Fibroblast of skin of left biceps (primary cell): ENCODE data around the gene DDIT4.
A peak's percentile ranks its signal among the peaks of the same experiment; 100 is the strongest.
"Not testable (repeated sequence)": the region's sequence is repeated elsewhere in the genome, so short reads cannot be mapped to it uniquely, and the experiment has no call there.

ENCODE experiments used
- DNase-seq, 2 experiments: peaks; one replicate each; pipeline ENCODE4 v3.0.0-alpha.2; 2013; ENCODE audit warnings: low read depth in 2 of 2

The DDIT4 gene

DNA sequence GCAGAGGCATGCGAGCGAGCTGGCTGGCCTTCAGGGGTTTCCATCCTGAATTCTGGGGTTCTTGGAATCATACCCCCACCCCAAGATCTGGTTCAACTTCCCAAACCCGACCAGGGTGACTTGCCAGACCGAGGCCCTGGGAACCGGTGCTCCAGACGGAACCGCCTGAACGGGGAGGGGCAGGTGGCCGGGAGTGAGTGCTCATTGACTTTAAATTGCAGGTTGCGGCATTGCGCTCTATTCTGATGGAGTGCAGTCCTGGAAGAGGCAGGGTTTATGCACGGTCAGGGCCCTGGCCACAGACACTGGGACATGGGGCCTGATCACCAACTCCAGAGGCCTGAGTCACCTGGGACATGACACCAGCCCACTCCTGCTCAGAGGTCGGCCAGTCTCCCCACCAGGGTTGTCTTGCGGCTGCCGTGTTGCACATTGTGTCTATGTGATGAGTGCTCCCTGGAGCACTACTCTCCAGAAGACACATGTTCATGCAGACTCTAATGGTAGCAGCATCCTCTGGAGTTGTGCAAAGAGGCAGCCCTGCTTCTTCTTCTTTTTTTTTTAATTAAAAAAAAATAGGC is 5.8 kb upstream of the DDIT4 start:
- no peak for DNase-seq

DNA sequence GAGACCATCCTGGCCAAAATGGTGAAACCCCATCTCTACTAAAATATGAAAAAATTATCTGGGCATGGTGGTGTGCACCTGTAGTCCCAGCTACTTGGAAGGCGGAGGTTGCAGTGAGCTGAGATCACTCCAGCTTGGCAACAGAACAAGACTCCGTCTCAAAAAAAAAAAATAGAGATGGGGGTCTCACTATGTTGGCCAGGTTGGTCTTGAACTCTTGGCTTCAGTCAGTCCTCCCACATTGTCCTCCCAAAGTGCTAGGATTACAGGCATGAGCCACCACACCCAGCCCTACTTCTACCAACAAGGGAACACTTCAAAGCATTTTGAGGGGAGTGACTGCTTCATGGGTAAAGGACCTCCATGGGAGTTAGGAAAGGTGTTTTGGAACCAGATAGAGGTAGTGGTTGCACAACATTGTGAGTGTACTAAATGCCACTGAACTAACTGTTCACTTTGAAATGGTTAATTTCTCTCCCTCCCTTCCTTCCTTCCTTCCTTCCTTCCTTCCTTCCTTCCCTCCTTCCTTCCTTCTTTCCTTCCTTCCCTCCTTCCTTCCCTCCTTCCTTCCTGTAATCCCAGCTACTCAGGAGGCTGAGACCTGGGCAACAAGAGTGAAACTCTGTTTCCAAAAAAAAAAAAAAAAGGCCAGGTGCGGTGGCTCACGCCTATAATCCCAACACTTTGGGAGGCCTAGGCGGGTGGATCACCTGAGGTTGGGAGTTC is 5.1 kb upstream of the DDIT4 start:
- DNase-seq, result not testable (repeated sequence)

DNA sequence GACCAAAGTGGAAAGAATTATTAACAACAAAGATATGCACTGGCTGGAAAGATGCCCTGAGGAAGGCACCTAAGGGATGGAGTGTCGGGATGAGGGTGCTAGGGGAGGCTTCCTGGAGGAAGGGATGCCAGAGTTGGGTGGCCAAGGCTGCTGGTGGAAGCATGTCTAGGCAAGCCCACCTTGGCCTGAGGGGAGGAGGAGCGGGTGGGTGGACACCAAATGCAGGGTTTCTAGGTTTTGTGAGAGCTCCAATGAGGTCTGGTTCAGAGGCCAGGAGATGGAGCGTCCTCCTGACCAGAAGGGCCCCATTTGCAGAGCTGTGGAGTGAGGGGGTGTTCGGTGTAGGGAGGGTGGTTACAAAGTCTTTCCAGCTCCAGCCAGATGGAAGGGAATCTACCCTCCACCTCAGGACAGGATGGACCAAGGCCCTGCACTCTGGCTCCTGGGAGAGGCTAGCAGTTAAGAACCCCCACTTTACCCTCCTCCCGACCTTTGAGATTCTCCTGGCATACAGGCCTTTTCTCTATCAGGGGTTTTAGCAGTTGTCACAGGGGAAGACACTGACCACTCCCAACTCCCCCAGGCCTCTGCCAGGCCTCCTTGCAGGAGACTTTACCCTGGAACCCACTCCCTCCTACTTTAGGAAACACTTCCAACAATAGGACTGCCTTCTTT is 3.0 kb upstream of the DDIT4 start:
- DNase-seq, result no peak

DNA sequence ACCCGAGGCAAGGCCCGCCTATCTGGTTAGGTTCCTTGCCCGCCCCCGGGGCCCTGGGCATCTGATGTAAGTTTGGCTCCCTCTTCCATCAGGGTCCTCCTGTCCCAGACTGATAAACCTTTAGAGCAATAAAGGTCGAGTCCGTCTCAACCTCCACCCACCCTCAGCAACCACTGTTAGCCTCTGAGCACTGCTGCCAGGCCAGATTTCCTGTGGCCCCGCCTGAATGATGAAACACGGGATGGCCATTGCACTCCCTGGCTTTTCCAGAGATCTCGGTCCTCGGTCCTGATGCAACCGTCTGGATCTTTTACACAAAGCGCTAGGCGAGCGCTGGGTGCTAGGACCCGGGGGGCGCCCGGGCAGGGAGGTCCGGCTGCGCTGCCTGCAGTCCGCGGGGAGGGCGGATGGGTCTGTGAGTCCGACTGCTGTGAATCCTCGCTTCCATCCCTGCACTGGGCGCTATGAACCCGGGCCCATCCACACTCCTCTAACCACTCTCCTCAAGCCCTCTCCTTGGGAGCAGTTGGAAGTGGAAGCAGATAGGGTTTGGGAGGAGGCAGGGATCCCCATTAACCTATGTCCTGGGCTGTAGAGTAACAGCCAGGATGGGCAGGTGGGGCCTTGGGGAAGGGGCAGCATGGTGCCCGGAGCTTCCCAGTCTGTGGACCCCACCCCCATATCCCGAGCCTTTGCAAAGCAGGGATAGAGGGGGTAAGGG is 875 bp upstream of the DDIT4 start:
- DNase-seq, result peak; percentile 96 to 97

DNA sequence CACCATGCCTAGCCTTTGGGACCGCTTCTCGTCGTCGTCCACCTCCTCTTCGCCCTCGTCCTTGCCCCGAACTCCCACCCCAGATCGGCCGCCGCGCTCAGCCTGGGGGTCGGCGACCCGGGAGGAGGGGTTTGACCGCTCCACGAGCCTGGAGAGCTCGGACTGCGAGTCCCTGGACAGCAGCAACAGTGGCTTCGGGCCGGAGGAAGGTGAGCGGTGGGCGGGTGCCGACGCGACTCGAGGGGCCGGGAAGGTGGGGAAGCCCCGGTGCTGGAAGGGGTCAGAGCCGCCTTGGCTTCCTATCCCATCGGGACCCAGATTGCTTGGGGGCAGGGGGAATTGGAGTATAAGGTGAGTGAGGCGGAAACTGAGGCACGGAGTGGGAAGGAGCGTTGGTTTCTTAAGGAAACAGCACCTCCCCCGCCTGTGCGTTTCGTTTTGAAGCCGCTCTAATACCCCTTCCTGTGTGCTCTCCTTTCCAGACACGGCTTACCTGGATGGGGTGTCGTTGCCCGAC is 547 bp downstream of the DDIT4 start:
- DNase-seq, result no peak

DNA sequence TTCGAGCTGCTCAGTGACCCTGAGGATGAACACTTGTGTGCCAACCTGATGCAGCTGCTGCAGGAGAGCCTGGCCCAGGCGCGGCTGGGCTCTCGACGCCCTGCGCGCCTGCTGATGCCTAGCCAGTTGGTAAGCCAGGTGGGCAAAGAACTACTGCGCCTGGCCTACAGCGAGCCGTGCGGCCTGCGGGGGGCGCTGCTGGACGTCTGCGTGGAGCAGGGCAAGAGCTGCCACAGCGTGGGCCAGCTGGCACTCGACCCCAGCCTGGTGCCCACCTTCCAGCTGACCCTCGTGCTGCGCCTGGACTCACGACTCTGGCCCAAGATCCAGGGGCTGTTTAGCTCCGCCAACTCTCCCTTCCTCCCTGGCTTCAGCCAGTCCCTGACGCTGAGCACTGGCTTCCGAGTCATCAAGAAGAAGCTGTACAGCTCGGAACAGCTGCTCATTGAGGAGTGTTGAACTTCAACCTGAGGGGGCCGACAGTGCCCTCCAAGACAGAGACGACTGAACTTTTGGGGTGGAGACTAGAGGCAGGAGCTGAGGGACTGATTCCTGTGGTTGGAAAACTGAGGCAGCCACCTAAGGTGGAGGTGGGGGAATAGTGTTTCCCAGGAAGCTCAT is 1.1 kb downstream of the DDIT4 start:
- DNase-seq, result no peak

DNA sequence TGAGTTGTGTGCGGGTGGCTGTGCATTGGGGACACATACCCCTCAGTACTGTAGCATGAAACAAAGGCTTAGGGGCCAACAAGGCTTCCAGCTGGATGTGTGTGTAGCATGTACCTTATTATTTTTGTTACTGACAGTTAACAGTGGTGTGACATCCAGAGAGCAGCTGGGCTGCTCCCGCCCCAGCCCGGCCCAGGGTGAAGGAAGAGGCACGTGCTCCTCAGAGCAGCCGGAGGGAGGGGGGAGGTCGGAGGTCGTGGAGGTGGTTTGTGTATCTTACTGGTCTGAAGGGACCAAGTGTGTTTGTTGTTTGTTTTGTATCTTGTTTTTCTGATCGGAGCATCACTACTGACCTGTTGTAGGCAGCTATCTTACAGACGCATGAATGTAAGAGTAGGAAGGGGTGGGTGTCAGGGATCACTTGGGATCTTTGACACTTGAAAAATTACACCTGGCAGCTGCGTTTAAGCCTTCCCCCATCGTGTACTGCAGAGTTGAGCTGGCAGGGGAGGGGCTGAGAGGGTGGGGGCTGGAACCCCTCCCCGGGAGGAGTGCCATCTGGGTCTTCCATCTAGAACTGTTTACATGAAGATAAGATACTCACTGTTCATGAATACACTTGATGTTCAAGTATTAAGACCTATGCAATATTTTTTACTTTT is 1.8 kb downstream of the DDIT4 start:
- DNase-seq, result no peak

DNA sequence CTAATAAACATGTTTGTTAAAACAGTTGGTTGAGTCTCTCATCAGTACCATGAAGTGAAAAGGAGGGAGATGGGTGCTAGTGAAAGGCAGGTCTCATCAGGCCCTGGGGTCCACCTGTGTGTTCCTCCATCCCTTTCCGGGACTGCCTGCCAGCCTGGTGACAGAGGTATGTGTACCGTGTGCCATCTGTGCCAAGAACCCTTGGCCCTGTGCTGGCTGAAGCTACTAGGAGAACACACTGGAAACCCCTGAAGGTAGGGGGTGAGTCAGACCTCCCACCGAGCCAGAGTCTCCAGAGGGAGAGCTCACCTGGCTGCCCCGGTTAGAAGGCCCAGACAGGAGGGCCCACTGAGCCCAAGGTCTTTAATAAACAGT is 2.3 kb downstream of the DDIT4 start:
- DNase-seq, result no peak

DNA sequence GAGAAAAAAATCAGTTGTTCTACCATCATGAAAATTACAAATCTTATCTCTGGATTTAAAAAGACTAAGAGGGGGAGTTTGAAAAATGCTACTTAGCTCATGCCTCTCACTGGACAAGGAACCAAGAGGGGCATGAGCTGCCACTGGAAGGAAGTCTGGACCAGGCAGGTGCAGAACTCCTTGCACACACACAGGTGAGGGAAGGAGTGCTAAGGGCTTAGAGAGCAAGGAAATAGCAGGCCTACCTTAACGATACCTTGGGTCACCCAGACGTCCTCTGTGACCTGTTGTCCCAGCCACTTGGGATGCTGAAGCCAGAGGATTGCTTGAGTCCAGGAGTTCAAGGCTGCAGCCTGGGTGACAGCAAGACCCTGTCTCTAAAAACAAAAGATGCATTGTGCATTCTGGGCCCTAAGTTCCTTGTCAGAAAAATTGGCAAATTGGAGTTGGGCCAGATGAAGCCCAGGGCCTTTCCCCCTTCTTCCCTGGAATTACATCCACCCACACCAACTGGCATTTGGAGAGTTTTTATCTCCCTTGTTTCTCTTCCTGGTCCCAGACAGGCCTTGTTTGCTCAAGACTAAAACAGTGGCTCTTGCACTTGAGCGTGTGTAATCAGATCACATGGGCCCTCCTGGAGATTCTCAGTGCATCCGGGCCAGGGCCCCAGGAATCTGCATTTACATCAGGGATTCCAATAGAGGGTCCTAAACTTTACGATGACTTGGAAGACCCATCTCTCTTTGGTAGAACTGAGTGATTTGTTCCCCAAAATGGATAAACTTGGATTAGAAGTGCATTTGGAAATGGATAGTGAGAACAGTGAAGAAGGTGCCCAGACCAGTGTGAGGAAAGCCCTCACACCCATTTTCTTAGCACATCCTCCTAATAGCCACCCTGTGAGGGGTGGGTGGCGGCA is 3.0 kb downstream of the DDIT4 start:
- peak in 1 of 2 experiments; percentile 68 for DNase-seq

DNA sequence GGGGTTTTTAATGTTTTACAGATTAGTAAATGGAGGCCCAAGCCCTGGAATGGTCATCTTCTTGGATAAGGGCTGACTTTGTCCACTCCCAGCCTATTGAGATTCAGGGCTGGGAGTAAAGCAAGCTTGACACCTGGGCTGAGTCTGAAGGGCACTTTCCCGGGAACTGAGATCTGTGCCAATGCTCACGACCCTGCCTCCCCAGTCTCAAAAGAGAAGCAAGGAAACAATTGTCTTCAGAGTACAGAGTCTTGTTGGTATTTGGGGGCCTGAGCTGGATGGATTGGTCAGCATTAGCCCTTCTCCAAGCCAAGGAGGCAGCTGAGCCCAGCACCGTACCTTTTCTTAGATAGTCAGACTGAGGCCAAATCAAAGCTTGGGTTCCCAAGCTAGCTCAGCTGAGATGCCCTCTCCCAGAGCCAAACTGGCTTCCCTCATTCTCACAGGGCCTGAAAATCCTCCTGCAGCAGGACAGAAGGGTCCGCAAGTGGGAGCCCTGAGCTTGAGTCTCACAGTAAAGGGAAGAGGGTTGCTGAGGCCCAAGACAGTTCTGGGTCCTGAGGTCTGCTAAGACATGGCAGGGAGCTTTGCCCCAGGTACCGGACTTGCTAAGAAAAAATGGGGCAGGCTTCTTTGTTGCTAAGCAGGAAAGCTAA is 3.7 kb downstream of the DDIT4 start:
- DNase-seq, result no peak

DNA sequence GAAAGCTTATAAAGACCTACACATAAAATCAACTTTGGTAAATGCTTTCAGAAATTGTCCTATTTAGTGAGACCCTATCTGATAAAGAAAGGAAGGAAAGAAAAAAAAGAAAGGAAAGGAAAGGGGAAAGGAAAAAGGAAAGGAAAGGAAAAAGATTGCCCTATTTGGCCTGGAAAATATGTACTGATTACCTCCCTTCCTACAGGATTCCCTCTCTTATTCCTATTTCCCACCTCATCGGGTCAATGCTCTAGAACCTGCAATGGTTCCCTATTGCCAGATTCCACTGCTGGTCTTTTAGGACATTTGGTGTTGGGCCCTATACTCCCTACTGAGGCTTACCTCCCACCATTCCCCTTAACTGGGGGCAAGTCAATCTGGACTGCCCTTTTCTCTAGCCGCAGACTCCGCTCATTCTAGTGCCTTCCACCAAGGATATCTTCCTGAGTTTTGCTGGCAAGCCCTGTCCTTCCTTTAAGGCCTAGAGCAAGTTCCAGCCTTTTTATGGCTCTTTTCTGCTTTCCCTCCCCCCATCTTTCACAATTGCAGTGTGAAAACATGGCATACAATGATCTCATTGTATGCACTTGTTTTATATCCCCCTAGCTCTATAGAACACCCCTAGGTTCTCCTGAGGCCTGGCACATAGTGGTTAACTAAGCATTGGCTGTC is 4.4 kb downstream of the DDIT4 start:
- no peak for DNase-seq

DNA sequence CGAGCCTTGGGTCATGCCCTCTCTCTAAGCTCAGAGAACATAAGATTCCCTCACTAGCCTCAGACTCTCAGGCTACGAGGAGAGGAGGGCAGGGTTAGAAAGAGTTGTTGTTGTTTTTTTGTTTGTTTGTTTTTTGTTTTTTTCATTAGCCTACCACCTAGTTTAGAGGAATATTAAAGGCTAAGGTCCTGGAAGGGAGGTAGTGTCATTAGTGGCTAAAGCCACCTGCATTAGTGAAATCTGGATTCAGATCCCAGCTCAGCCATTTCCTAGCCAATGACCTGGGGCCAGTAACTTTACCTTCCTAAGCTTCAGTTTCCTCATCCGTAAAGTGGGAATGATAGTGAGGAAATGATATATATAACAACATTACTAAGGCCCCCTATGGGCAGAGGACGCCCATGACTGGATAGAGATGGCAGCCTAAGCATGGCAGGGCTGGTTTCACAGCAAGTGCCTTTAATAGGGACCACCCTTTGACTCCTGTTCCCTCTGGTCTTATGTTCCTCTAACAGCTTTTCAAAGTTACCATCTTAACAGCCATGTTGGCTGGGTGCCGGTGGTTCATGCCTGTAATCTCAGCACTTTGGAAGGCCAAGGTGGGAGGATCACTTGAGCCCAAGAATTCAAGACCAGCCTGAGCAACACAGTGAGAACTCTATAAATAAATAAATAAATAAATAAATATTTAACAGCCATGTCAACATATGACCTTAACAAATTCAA is 5.1 kb downstream of the DDIT4 start:
- DNase-seq, result no peak

DNA sequence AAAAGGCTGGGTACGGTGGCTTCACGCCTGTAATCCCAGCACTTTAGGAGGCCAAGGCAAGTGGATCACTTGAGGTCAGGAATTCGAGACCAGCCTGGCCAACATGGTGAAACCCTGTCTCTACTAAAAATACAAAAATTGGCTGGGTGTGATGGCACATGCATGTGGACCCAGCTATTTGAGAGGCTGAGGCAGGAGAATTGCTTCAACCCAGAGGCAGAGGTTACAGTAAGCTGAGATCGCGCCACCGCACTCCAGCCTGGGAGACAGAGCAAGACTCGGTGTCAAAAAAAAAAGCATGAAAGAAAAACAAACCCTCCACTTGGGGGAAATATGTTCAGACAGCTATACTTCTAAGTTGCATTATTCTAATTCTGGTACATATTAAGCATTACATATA is 5.9 kb downstream of the DDIT4 start:
- not testable (repeated sequence) for DNase-seq

DNA sequence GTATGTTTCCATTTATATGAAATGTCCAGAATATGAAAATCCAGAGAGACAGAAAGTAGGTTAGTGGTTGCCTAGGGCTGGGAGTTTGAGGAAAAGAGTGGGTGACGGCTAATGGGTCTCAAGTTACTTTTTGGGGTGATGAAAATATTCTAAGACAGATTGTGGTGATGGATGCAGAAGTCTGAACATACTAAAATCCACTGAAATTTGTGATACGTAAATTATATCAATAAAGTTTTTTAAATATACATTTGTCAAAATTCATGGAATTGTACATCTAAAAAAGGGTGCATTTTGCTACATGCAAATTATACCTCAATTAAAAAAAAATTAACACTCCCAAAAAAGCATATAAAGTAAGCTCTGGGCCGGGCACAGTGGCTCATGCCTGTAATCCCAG is 9.4 kb downstream of the DDIT4 start:
- no peak for DNase-seq

DNA sequence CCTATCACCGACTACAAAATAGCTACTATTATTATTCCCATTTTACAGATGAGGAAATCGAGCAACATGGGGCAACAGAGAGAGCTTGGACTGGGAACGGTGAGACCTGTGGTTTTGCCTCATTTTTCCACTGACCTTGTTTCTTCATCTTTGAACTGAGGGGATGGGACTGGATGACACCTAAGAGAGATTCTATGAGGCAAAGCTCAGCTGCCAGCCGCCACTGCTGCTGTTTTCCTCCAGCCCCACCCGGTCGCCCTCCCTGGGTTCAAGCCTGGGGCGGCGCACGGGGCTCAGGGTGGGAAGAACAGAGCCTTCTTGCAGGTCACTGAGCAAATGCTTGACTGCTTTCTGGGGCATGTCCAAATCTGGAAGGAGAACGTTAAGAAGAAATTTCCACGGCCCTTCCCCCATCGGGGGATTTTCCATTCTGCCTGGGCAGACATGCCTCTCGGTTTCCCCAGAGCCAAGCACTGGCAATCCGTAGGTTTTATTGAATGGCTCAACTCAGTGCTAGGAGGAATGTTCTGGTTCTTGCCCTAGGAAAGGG is 12.3 kb downstream of the DDIT4 start:
- no peak for DNase-seq

DNA sequence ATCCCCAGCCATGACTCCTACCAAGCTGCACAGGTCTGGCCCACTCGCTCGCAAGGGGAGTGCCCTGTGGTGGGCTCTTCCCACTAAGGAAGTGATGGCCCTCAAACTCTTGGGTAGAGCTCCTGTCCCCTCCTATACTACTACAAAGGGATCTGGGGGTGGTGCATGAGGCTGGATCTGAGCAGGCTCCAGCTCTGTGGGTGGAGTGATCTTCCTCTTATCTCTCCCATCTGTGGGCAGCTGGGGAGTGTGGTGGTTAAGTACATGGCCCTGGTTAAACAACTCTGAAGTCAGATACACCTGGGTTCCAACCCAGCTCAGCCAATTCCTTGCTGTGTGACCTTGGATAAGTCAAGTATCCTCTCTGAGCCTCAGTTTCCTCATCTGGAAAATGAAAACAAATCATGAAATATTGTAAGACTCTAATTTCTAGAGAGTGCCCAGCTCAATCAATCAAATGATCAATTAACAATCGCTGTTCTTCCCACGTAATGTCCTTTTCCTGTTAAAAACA is 17.4 kb downstream of the DDIT4 start:
- DNase-seq, result no peak

DNA sequence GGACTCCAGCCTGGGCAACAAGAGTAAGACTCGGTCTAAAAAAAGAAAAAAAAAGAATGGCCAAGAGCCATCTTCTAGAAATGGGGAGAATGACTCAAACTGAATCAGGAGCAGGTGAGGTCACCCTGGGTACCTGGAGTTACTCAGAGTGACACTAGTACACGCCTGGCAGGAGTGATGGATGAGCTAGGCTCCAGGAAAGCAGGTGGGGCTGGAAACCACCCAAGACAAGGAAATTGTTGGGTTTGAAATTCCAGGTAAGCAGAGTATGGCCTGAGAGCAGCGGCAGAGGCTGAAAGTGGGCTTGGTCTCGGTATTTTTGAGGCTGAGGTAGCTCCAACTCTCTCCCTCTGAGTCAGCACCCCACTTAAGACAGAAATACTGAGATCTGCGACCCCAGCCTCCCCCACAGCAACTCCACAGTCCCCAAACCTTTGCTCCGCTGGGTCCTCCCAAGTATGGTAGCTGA is 18.5 kb downstream of the DDIT4 start:
- no peak for DNase-seq
